HUES6 (cell line): ENCODE measurements around the gene CORO2B.

Source experiments
- H3K27ac ChIP-seq: 2 replicates; pipeline ENCODE4 v1.7.0; 2013; ENCODE audit warnings: low read depth, mild to moderate bottlenecking, low read length, inconsistent platforms
- H3K27me3 ChIP-seq: 2 replicates; pipeline ENCODE4 v1.6.1; 2013; ENCODE audit warnings: low read length; ENCODE audit not compliant: control insufficient read depth, insufficient read depth
- H3K36me3 ChIP-seq: 2 replicates; pipeline ENCODE4 v1.6.1; 2013; ENCODE audit warnings: low read length; ENCODE audit not compliant: control insufficient read depth, insufficient read depth
- H3K4me1 ChIP-seq: 2 replicates; pipeline ENCODE4 v1.6.1; 2013; ENCODE audit warnings: low read length; ENCODE audit not compliant: control insufficient read depth, insufficient read depth
- H3K4me3 ChIP-seq: 2 replicates; pipeline ENCODE4 v1.5.1; 2013; ENCODE audit warnings: low read depth, low read length
- H3K9ac ChIP-seq: one replicate; pipeline ENCODE4 v1.6.1; 2013; ENCODE audit warnings: mild to moderate bottlenecking, low read length
- H3K9me3 ChIP-seq: 2 replicates; pipeline ENCODE4 v1.6.1; 2013; ENCODE audit warnings: low read depth, low read length; ENCODE audit not compliant: control insufficient read depth, insufficient read depth

Gene CORO2B

DNA sequence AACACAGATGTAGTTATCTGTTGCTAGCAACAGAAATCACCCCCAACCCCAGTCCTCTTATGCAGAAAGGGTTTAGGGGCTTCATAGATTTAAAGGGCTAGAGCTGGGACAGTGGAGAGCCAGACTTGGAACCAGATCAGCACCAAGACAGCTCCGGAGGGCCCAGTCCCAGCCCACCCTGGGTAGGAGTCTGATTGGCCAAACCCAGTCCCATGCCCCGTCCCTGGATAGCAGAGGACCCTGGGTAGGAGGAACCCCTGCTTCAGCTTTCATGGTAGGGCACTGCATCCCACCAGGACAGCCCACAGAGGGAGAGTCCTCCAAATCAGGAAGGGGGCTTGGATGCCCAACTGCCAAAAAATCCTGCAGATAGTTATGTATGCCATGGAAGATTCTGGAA lies 103.0 kb downstream of the CORO2B start:
- H3K4me1 ChIP-seq, result no peaks in the 10 kb centered on the region
- no peak overlapping the region for H3K27ac ChIP-seq
- H3K9me3 ChIP-seq, result no peaks in the 10 kb centered on the region
- no peak overlapping the region for H3K9ac ChIP-seq
- no peaks in the 10 kb centered on the region for H3K27me3 ChIP-seq
- H3K36me3 ChIP-seq, result no peaks in the 10 kb centered on the region
- no peak overlapping the region for H3K4me3 ChIP-seq

DNA sequence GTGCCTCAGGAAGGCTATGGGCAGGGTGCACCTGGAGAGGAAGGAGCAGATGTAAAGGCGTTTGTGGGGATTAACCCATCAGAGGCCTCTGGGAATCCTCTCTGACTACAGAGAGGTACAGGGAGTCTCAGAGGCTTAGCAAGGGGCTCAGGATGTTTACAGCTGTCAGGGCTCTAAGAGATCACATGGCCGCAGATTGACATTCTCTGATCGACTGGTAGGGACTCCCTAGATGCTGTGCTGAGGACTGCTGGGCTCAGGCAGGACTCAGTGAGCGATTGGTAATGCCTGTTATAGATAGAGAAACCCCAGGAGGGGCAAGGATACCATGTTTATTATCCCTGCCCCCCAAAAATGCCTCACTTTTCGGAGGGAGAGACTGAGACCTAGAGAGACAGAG lies 103.5 kb downstream of the CORO2B start:
- Histone ChIP-seq H3K27me3 (no peaks in the 10 kb centered on the region), H3K4me3 (no peak overlapping the region), H3K27ac (no peak overlapping the region), H3K9me3 (no peaks in the 10 kb centered on the region), H3K9ac (no peak overlapping the region), H3K4me1 (no peaks in the 10 kb centered on the region), H3K36me3 (no peaks in the 10 kb centered on the region)

DNA sequence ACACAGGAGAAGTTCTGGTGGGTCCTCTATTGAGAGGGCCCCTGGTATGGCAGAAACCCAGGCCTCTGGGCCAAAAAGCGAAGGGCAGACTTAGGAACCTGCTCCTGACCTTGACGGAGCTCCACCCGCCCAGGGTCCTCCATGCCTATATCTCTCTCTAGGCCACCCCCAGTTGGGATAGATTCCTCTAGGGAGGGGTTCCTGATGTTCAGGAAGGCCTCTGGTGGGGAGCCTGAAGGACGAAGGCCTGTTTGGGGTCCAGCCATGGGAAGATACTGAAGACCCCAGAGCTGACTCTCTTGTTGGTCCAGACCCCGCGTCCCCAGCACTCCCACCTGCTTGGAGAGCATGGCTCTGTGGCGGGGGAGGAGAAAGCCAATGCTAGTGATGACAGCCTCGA lies 104.2 kb downstream of the CORO2B start:
- no peaks in the 10 kb centered on the region for H3K36me3 ChIP-seq
- H3K27ac ChIP-seq, result no peak overlapping the region
- H3K4me3 ChIP-seq, result no peak overlapping the region
- H3K27me3 ChIP-seq, result no peaks in the 10 kb centered on the region
- H3K9me3 ChIP-seq, result no peaks in the 10 kb centered on the region
- H3K4me1 ChIP-seq, result no peaks in the 10 kb centered on the region
- H3K9ac ChIP-seq, result no peak overlapping the region

GRCh38 chr15:68683551-68683950 lies 104.8 kb downstream of the CORO2B start:
- H3K36me3 ChIP-seq, result no peaks in the 10 kb centered on the region
- H3K27me3 ChIP-seq, result no peaks in the 10 kb centered on the region
- H3K27ac ChIP-seq, result no peak overlapping the region
- no peak overlapping the region for H3K4me3 ChIP-seq
- H3K4me1 ChIP-seq, result no peaks in the 10 kb centered on the region
- no peaks in the 10 kb centered on the region for H3K9me3 ChIP-seq
- no peak overlapping the region for H3K9ac ChIP-seq

- H3K27ac ChIP-seq, result no peak overlapping the region
Observed at GRCh38 chr15:68684476-68684875, 105.7 kb downstream of the CORO2B start.

GRCh38 chr15:68687136-68687735 lies 108.4 kb downstream of the CORO2B start:
- Histone ChIP-seq H3K9me3 (no peaks in the 10 kb centered on the region), H3K4me3 (no peak overlapping the region), H3K27me3 (no peaks in the 10 kb centered on the region), H3K27ac (no peak overlapping the region), H3K36me3 (no peaks in the 10 kb centered on the region), H3K4me1 (no peaks in the 10 kb centered on the region), H3K9ac (no peak overlapping the region)

More at GRCh38 chr15:68684476-68684875, 105.7 kb downstream of the CORO2B start:
- Histone ChIP-seq H3K36me3 (no peaks in the 10 kb centered on the region), H3K9me3 (no peaks in the 10 kb centered on the region), H3K27me3 (no peaks in the 10 kb centered on the region), H3K9ac (no peak overlapping the region), H3K4me3 (no peak overlapping the region), H3K4me1 (no peaks in the 10 kb centered on the region)

DNA sequence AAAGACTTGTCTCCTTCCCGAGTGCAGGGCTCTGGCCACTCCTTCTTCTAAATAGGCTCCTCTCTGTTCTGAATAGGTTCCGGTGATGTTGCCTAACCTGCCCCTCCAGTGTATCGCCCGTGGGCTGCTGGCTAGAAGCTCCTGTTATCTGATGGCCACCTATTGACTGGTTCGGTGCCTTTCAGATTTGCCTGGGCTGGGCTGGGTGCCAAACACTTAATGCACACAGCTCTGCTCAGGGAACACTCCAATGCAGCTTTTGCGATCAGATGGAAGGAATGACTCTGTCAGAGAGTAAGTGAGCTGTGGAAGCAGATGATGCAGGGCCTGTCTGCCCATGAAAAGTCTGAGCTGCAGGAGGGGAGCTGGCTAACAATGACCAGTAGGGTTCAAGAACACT lies 112.9 kb downstream of the CORO2B start:
- H3K9ac ChIP-seq, result no peak overlapping the region
- H3K27me3 ChIP-seq, result no peaks in the 10 kb centered on the region
- no peak overlapping the region for H3K4me3 ChIP-seq
- peaks cover 16% of the 10 kb centered on the region for H3K4me1 ChIP-seq
- no peak overlapping the region for H3K27ac ChIP-seq
- H3K9me3 ChIP-seq, result no peaks in the 10 kb centered on the region
- no peaks in the 10 kb centered on the region for H3K36me3 ChIP-seq

GRCh38 chr15:68693071-68693470 lies 114.3 kb downstream of the CORO2B start:
- Histone ChIP-seq H3K27me3 (no peaks in the 10 kb centered on the region), H3K4me1 (peaks cover 16% of the 10 kb centered on the region), H3K9me3 (no peaks in the 10 kb centered on the region), H3K4me3 (no peak overlapping the region), H3K27ac (no peak overlapping the region), H3K9ac (no peak overlapping the region), H3K36me3 (no peaks in the 10 kb centered on the region)

DNA sequence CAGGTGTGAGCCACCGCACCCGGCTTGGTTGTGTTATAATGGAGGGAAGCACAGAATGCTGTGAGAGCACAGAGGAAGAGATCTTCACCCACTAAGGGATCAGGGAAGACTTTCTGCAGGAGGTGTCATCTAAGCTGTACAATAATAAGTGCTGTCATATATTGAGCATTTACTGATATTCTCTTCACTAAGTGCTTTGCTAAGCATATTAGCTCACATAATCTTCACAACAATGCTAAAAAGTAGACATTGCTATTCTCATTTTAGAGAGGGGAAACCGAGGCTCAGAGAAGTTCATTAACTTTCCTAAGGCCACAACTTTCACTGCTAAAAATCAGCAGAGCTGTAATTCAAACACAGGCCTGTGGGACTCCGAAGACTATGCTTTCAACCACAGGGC lies 115.3 kb downstream of the CORO2B start:
- H3K4me1 ChIP-seq, result peaks cover 18% of the 10 kb centered on the region
- H3K27me3 ChIP-seq, result no peaks in the 10 kb centered on the region
- H3K36me3 ChIP-seq, result no peaks in the 10 kb centered on the region

GRCh38 chr15:68695061-68695595 lies 116.3 kb downstream of the CORO2B start:
- H3K9me3 ChIP-seq, result no peaks in the 10 kb centered on the region
- H3K27me3 ChIP-seq, result no peaks in the 10 kb centered on the region
- H3K4me1 ChIP-seq, result peaks cover 28% of the 10 kb centered on the region
- no peaks in the 10 kb centered on the region for H3K36me3 ChIP-seq
- H3K27ac ChIP-seq, result no peak overlapping the region
- H3K9ac ChIP-seq, result no peak overlapping the region
- no peak overlapping the region for H3K4me3 ChIP-seq

More for the DNA sequence above, 115.3 kb downstream of the CORO2B start:
- H3K9me3 ChIP-seq, result no peaks in the 10 kb centered on the region
- H3K4me3 ChIP-seq, result no peak overlapping the region
- no peak overlapping the region for H3K27ac ChIP-seq
- no peak overlapping the region for H3K9ac ChIP-seq

DNA sequence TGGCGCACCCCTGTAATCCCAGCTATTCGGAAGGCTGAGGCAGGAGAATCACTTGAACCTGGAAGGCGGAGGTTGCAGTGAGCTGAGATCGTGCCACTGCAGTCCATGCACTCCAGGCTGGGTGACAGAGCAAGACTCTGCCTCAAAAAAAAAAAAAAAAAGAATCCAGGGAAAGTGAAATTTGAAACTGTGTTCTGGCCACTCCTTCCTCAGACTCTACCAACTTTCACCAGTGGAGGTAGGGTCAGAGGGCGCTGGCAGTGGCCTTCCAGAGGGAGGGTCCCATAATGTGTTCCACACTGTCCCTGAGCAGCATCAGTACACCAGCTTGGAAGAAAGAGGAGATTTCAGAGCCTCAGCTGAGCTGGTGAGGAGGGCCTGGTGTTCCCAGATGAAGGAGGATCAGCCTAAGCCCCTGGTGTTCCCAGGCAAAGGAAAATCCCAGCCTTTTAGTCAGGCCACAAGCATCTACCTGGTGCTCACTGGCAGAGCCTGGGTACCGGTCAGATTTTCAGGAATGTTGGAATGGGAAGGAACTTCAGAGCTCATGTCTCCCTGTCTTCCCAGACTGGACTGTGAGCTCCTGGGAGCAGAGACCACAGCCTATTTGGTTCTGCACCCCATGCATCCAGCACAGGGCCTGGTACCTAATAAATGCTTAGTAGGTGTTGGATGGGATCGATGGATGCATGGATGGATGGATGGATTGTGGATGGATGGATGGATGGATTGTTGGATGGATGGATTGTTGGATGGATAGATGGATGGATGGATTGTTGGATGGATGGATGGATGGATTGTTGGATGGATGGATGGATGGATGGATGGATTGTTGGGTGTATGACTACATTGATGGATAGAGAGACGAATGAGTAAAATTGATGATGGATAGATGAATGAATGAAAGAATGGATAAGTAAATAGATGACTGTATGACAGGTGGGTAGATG lies 117.9 kb downstream of the CORO2B start:
- no peak overlapping the region for H3K4me3 ChIP-seq
- no peak overlapping the region for H3K27ac ChIP-seq
- no peaks in the 10 kb centered on the region for H3K9me3 ChIP-seq
- H3K9ac ChIP-seq, result no peak overlapping the region
- H3K27me3 ChIP-seq, result no peaks in the 10 kb centered on the region
- no peaks in the 10 kb centered on the region for H3K36me3 ChIP-seq
- H3K4me1 ChIP-seq, result peaks cover 39% of the 10 kb centered on the region
